Upper lobe of right lung (tissue), 1 donor: ENCODE measurements around the gene TRPM2. TPM values are rescaled to one million over a fixed set of nuclear protein-coding genes. Genes with fewer than 3 reads are reported as not detected.

Experiments used
- ATAC-seq: fragments of 200-7000 bp; cut with Tn5 transposase; one replicate; pipeline ENCODE4 v1.9.1; 2020; ENCODE audit warnings: mild to moderate bottlenecking, moderate library complexity
- DNase-seq: peaks from one replicate; pipeline ENCODE4 v3.0.0-alpha.2; 2020
- H3K27ac ChIP-seq: fragments of 200-600 bp; one replicate; pipeline ENCODE4 v1.8.0; 2022
- H3K27me3 ChIP-seq: fragments of 200-600 bp; one replicate; pipeline ENCODE4 v1.8.0; 2022; ENCODE audit warnings: mild to moderate bottlenecking
- H3K36me3 ChIP-seq: fragments of 200-600 bp; one replicate; pipeline ENCODE4 v1.8.0; 2022
- H3K4me1 ChIP-seq: fragments of 200-600 bp; one replicate; pipeline ENCODE4 v1.8.0; 2022
- H3K4me3 ChIP-seq: fragments of 200-600 bp; one replicate; pipeline ENCODE4 v1.8.0; 2022; ENCODE audit warnings: mild to moderate bottlenecking
- H3K9me3 ChIP-seq: fragments of 200-600 bp; one replicate; pipeline ENCODE4 v1.8.0; 2022
- intact Hi-C: fragments of 100-400 bp; cut with DNase I; formaldehyde crosslinking; loops from one replicate; pipeline ENCODE4 v1.11.0; 2022
- total RNA-seq: library from RNA; stranded (reverse); fragmentation: NEBNext Ultra II Directional; extraction: Animal tissue kit (Norgen Biotek cat#: 25700); gene quantifications from one replicate; pipeline ENCODE4 v1.2.1, GENCODE V29; 2021
- TF ChIP-seq, protein P1 (sequence below): fragments of 200-600 bp; IDR thresholded peaks from one replicate; pipeline ENCODE4 v1.8.0; 2022; ENCODE audit warnings: antibody characterized with exemption
- donor health status: DM: no; HTN: yes; CAD: no; lungs with severe emphysema.

TRPM2 gene
- total RNA-seq, 1 donor from 2014 or later: 10.0 TPM

DNA sequence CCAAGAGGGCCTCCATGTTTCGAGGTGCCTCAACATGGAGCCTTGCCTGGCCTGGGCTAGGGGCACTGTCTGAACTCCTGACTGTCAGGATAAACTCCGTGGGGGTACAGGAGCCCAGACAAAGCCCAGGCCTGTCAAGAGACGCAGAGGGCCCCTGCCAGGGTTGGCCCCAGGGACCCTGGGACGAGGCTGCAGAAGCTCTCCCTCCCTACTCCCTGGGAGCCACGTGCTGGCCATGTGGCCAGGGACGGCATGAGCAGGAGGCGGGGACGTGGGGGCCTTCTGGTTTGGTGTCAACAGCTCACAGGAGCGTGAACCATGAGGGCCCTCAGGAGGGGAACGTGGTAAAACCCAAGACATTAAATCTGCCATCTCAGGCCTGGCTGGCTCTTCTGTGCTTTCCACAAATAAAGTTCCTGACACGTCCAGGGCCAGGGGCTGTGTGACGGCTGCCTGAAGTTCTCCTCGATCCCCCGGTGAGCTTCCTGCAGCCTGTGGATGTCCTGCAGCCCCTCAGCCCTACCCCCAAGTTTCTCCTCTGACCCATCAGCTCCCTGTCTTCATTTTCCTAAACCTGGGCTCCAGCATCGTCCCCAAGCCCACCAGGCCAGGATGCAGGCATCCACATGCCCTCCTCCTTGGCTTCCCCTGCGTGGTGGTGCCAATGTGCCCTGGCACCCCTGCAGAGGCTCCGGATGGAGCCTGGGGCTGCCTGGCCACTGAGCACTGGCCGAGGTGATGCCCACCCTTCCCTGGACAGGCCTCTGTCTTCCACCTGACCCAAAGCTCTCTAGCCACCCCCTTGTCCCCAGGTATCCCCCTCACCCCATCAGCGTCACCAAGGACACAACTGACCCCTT is 89.1 kb downstream of the TRPM2 start:
- no peaks in the 10 kb centered on the region for H3K4me1 ChIP-seq
- H3K27ac ChIP-seq: no peak overlapping the region
- intact Hi-C loops: no loop called here
- TF ChIP-seq, protein P1, sequence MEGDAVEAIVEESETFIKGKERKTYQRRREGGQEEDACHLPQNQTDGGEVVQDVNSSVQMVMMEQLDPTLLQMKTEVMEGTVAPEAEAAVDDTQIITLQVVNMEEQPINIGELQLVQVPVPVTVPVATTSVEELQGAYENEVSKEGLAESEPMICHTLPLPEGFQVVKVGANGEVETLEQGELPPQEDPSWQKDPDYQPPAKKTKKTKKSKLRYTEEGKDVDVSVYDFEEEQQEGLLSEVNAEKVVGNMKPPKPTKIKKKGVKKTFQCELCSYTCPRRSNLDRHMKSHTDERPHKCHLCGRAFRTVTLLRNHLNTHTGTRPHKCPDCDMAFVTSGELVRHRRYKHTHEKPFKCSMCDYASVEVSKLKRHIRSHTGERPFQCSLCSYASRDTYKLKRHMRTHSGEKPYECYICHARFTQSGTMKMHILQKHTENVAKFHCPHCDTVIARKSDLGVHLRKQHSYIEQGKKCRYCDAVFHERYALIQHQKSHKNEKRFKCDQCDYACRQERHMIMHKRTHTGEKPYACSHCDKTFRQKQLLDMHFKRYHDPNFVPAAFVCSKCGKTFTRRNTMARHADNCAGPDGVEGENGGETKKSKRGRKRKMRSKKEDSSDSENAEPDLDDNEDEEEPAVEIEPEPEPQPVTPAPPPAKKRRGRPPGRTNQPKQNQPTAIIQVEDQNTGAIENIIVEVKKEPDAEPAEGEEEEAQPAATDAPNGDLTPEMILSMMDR: no peak
- no peaks in the 10 kb centered on the region for H3K27me3 ChIP-seq
- DNase-seq: peak; percentile 56
- no peaks in the 10 kb centered on the region for H3K9me3 ChIP-seq
- H3K36me3 ChIP-seq: no peaks in the 10 kb centered on the region
- no peak for ATAC-seq
- H3K4me3 ChIP-seq: no peak overlapping the region

GRCh38 chr21:44443291-44443890 is 90.0 kb downstream of the TRPM2 start:
- intact Hi-C loops: no loop called here
- H3K36me3 ChIP-seq: no peaks in the 10 kb centered on the region
- no peaks in the 10 kb centered on the region for H3K9me3 ChIP-seq
- ATAC-seq (no peak), DNase-seq (peak; percentile 19)
- no peak overlapping the region for H3K4me3 ChIP-seq
- peaks cover 6% of the 10 kb centered on the region for H3K27me3 ChIP-seq
- no peaks in the 10 kb centered on the region for H3K4me1 ChIP-seq
- H3K27ac ChIP-seq: no peak overlapping the region
- TF ChIP-seq, protein P1: no peak

- ATAC-seq (no peak), DNase-seq (peak; percentile 46)
- TF ChIP-seq, protein P1: no peak
- intact Hi-C loops: no loop called here
- Histone ChIP-seq H3K27me3 (peaks cover 10% of the 10 kb centered on the region), H3K4me3 (no peak overlapping the region), H3K9me3 (no peaks in the 10 kb centered on the region), H3K36me3 (no peaks in the 10 kb centered on the region), H3K27ac (no peak overlapping the region), H3K4me1 (no peaks in the 10 kb centered on the region)
Measured at GRCh38 chr21:44443891-44444285, 90.5 kb downstream of the TRPM2 start.

- TF ChIP-seq, protein P1: peak; percentile 10
- Histone ChIP-seq H3K4me3 (no peak overlapping the region), H3K36me3 (no peaks in the 10 kb centered on the region), H3K4me1 (no peaks in the 10 kb centered on the region), H3K27me3 (peaks cover 11% of the 10 kb centered on the region), H3K27ac (no peak overlapping the region), H3K9me3 (no peaks in the 10 kb centered on the region)
- intact Hi-C loops: no loop called here
- peak; percentile 46 for DNase-seq
- peak; percentile 18 for ATAC-seq
Measured at GRCh38 chr21:44444286-44444931, 91.0 kb downstream of the TRPM2 start.

DNA sequence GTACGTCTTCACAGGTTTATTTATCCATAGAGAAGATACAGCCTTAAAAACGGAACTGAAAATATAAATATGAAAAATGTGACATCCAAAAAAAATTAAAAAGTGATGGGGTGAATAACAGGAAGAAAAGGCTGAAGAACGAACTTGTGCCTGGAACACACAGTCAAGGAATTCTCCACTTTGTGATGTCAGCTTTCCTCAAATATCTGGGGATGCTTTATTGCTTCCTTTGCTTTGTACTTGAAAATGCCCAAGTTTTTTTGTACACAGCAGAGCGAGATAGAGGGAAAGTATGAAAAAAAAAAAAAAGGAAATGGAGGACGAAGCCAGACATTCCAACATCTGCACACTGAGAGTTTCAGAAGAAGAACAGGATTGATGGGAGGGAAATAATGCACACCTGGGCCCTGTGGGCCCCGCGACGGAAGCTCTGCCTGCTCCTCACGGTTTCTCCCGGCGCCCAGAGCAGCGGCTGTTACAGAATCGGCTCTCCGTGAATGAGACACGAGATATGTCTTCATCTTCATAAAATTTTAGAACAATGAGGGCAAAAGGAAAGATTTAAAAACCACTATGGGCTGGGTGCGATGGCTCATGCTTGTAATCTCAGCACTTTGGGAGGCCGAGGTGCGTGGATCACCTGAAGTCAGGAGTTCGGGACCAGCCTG is 91.9 kb downstream of the TRPM2 start:
- TF ChIP-seq, protein P1: no peak
- Histone ChIP-seq H3K27ac (no peak overlapping the region), H3K36me3 (no peaks in the 10 kb centered on the region), H3K4me3 (no peak overlapping the region), H3K9me3 (no peaks in the 10 kb centered on the region), H3K4me1 (no peaks in the 10 kb centered on the region), H3K27me3 (peaks cover 17% of the 10 kb centered on the region)
- DNase-seq (peak; percentile 31), ATAC-seq (no peak)
- intact Hi-C loops: no loop called here
